Effector CD4-positive, alpha-beta T cell (primary cell): ENCODE data around the gene LSP1.

Experiments used
- DNase-seq: peaks from one replicate; pipeline ENCODE4 v3.0.0-alpha.2; 2020

Gene LSP1

DNA sequence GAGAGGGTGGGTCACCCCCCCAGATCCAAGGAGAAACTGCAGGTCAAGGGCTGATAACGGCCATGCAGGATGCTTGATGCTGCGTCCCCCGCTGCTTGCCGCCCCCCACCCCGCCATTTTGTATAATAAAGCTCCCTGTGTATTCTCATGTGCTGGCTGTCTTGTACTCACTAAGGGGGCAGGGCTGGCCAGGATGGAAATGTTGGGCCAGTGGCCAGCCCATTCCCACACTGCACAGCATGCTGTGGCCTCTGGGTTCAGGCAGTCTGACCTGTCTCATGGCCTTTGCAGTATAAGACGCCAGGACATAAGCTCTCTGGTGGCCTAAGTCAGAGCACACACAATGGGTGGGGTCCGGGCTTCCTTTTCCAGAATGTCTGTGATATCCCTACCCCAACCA lies 39.2 kb downstream of the LSP1 start:
- DNase-seq, result no peak

DNA sequence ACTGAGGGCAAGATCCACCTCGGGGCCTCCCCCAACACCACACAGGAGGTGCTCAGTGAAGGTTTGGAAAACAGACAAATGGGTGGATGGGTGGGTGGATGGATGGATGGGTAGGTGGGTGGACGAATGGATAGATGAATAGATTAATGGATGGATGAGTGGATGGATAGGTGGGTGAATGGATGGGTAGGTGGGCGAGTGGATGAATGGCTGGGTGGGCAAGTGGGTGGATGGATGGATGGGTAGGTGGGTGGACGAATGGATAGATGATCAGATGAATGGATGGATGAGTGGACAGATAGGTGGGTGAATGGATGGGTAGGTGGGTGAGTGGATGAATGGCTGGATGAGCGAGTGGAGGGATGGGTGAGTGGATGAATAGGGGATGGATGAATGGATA lies 39.7 kb downstream of the LSP1 start:
- DNase-seq, result no peak

DNA sequence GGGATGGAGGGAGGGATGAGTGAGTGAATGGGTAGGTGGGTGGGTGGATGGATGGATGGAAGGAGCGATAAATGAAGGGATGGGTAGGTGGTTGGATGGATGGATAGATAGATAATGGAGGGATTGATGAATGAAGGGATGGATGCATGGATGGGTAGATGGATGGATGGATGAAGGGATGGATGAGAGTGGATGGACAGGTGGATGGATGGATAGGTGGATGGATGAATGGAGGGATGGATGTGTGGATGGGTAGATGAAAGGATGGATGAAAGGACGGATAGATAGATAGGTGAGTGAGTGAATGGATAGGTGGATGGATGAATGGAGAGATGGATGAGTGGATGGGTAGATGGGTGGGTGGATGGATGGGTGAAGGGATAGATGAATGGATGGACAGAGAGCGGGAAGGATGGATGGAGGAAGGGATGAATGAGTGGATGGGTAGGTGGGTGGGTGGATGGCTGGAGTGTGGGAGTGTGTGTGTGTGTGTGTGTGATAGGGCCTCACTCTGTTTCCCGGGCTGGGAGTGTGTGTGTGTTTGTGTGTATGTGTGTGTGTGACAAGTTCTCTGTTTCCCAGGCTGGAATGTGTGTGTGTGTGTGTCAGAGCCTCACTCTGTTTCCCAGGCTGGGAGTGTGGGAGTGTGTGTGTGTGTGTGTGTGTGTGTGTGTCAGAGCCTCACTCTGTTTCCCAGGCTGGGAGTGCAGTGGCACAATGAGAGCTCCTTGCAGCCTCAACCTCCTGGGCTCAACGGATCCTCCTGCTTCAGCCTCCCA lies 40.9 kb downstream of the LSP1 start:
- DNase-seq, result no peak

DNA sequence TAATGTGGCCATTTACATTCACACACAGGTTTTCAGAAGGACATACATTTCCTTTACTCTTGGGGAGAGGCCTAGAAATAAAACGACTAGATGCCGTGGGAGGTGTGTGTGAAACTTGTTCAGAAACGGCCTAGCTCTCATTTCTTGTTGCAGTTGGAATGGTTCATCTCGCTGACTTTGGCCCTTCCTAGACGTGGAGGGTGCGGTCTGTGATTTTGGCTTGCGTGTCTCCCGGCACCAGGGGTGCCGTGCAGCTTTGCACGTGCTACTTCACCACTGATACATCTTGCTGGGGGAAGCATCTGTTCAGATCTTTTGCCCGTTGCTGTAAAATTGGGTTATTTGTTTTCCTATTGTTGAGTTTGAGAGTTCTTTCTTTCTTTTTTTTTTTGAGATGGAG lies 41.9 kb downstream of the LSP1 start:
- DNase-seq, result no peak

GRCh38 chr11:1896468-1896867 lies 43.6 kb downstream of the LSP1 start:
- no peak for DNase-seq

- no peak for DNase-seq
Observed at GRCh38 chr11:1896923-1897322, 44.0 kb downstream of the LSP1 start.

- no peak for DNase-seq
Observed at GRCh38 chr11:1899090-1899489, 46.2 kb downstream of the LSP1 start.

GRCh38 chr11:1899686-1900085 lies 46.8 kb downstream of the LSP1 start:
- no peak for DNase-seq

GRCh38 chr11:1906181-1906580 lies 53.3 kb downstream of the LSP1 start:
- DNase-seq, result no peak

GRCh38 chr11:1906611-1907423 lies 53.9 kb downstream of the LSP1 start:
- no peak for DNase-seq

- DNase-seq, result no peak
Observed at GRCh38 chr11:1908618-1909017, 55.7 kb downstream of the LSP1 start.

GRCh38 chr11:1909524-1909923 lies 56.6 kb downstream of the LSP1 start:
- DNase-seq, result no peak

DNA sequence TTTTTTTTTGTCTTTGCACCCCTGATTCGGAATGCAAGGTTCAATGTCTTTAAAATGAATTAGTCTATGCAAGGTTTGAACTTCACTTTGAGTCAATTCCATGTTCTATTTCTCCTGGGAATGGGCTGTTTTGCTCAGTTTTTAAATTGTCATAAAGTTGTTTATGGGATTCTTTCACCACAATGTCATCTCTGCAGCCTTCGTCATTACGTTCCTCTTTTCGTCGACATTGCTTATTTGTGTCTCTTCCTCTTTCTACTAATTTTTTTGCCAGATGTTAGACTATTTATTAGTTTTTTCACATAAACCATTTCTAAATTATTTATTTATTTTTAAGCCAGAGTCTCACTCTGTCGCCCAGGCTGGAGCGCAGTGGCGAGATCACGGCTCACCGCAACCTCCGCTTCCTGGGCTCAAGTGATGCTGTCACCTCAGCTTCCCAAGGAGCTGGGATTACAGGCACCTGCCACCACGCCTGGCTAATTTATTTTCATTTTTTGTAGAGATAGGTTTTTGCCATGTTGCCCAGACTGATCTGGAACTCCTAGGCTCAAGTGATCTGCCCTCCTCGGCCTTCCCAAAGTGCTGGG lies 59.5 kb downstream of the LSP1 start:
- DNase-seq, result no peak

- no peak for DNase-seq
Observed at GRCh38 chr11:1913271-1914060, 60.6 kb downstream of the LSP1 start.

- DNase-seq, result no peak
Observed at GRCh38 chr11:1915795-1916131, 62.9 kb downstream of the LSP1 start.

DNA sequence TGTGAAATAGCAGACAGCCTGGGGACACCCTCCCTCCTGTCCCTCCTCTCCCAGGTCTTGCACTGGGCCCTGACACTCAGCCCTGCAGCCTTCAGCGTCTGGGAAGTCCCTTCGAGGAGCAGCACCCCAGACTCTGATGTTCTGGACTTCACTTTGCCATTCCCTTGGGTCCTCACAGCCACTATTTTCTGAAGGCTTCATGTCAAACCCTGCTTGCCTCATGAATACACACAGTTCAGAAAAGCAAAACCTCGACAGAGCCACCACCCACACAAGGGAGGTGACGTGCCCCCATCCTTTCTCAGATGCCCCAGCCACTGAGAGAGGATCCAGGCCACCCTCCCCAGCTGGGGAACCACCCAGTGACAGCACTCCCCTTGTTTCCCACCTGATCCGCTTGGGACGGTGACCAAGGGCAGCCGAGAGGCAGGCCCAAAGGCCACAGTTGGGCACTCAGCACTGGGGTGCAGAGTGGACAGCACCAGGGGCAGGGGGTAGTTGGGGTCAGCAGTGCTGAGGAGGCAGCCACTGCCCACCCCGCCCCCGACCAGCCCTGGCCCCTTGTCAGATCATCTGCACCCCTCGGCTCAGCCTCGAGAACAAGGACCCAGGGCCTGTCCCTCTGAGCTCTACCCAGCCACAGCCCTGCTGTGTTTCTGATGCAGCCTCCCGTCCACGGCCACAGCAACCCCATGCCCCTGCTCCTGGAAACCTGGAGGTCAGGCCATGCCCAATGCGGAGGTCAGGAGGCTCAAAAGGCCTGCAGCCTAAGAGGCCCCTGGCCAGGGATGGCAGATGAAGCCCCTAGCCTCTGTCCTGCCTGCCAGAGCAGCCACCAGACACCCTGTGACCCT lies 63.5 kb downstream of the LSP1 start:
- DNase-seq, result no peak

GRCh38 chr11:1916986-1917522 lies 64.2 kb downstream of the LSP1 start:
- DNase-seq, result no peak

- no peak for DNase-seq
Observed at GRCh38 chr11:1917523-1918435, 64.9 kb downstream of the LSP1 start.

GRCh38 chr11:1918436-1919315 lies 65.8 kb downstream of the LSP1 start:
- DNase-seq, result no peak
